Stimulated activated CD8-positive, alpha-beta memory T cell treated with anti-CD3 and anti-CD28 coated beads, Interleukin-15, amount 100 ng/mL, for 24 hours (primary cell): ENCODE measurements around the gene LIMS2.

Experiments
- DNase-seq: peaks from one replicate; pipeline ENCODE4 v3.0.0-alpha.2; 2020; ENCODE audit warnings: low read depth

The LIMS2 gene

DNA sequence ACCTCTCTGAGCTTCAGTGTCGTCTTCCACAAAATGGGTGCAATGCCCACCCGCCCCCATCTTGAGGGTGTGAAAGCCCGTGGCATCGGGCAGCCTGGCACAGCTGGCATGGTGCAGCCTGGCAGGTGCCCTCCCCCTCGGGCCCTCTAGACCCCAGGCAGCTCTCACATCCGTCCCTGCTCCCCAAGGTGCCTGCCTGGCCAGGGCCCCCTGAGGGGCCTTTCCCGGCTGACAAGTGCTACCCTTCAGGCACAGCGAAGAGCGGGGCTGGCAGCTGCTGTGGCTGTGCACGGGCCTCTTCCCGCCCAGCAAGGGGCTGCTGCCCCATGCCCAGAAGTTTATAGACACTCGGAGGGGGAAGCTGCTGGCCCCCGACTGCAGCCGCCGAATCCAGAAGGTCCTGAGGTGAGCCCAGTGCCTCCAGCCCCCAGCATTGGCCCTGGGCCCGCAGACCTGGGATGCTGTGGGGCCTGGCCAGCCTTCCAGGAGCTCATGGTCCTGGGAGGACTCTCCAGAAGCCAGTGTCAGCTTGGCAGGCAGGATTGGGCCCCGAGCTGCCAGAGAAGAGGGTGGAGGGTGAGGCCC, 43.2 kb downstream of the LIMS2 start:
- no peak for DNase-seq

DNA sequence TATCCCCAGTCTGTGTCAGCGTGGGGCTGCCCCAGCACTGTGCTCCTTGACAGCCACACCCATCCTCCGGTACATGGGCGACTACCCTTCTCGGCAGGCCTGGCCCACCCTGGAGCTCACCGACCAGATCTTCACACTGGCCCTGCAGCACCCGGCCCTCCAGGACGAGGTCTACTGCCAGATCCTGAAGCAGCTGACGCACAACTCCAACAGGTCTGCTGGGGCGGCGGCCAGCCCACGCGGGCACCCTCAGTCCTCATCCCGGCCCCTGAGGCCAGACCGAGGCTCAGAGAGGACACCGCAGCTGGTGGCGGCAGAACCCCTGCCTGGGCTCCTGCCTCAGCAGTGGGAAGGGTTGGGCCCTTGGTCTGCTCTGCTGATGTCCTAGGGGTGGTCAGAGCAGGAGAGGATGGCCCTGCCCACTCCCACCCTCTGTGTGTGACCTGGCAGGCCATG, 43.8 kb downstream of the LIMS2 start:
- DNase-seq, result no peak

DNA sequence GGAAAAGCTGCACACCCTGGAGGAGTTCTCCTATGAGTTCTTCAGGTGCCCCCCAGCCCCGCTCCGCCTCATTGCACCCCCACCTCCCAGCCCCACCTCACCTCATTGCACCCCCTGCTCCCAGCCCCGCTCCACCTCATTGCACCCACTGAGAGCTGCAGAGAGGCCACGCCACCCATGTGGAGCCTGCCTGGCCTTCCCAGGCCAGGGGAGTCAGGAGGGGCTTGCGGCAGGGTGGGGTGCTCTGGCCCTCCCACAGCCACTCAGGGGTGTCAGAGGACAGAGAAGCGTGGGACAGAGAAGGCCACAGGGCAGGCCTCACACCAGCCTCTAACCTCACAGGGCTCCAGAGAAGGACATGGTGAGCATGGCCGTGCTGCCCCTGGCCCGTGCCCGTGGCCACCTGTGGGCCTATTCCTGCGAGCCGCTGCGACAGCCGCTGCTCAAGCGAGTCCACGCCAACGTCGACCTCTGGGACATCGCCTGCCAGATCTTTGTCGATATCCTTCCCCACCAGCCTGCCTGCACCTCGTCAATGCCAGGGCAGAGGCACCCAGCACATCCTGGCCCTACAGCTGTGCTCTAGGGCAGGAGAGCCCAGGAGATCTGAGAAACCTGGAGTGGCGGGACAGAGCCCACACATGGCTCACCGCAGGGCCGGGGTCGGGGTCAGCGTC, 44.3 kb downstream of the LIMS2 start:
- no peak for DNase-seq

DNA sequence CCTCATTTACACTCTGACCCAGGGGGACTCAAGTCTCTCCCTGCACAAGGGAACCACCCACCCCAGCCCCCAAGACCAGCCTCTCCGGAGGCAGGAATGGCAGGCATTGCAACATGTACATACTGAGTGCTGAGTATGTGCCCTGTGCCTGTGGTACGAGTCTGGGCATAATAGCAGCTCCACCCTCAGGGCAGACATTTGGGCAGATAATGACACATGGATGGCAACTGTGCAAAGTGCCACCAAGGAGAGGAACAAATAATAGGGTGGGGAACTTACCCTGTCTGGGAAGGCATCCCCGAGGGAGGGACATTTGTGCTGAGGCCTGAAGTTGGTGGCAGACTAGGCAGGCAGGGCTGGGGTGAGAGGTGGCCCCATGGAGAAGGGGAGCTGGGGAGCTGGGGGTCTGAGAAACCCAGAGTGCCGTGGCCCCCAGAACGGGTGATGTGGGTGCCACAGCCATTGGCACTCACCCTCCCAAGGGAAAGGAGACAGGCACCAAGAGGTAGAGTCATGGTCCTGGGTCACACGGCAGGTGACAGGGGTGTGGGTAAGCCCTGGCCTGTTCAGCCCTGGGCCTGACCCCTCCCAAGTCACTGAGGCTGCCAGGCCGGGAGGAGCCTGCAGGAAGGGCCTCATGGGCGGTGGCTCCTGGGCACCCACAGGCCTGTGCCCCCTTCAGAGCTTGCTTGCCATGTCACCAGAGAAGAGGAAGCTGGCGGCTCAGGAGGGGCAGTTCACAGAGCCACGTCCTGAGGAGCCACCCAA, 45.0 kb downstream of the LIMS2 start:
- no peak for DNase-seq

DNA sequence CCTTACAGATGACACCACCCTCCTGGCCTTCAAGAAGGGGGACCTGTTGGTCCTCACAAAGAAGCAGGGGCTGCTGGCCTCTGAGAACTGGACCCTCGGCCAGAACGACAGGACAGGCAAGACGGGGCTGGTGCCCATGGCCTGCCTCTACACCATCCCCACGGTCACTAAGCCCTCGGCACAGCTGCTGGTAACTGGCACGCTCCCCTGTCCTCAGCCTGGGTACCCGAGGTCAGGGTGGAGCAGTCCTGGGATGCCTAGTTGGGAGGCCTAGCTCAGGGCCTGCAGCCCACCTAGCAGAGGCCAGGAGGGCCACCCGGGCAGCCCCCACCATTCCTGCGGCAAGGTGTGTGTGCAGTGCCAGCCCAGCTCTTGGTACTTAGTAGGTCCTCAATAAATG, 45.7 kb downstream of the LIMS2 start:
- no peak for DNase-seq

DNA sequence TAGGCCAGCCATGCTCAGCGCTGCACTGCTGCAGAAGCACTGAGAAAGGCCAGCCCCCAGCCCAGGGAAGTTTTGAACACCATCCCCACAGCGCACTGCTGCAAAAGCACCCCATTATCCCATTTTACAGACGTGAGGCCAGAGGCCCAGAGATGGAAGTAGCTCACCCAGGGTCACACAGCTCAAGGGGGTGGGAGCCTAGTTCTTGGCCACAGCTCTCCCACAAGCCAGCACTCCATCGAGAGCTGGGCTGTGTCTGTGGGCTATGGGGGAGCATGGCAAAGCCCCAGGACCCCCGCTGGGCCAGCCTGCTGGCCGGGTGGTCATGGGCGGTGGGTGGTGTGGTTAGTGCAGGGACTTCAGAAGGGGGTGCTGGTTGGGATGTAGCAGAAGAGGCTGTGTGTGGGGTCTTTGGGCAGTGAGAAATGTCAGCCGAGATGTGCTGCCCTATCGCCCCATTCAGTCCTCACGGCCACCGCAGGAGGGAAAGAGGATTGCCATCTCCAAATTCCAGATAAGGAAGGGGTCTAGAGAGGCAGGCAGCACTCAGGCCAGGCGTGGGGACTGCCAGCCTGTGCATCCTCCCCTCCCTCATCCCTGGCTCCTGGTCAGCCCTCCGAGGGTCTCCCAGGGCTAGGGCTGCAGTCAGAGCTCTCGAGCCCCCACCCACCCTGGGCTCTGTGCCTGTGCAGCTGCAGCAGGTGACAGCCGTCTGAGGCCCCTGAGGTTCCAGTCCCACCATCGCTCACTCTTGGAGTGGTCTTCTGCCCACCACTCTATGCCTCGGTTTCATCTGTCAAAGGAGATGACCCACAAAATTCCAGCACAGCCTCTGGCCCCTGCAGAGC, 46.3 kb downstream of the LIMS2 start:
- no peak for DNase-seq

DNA sequence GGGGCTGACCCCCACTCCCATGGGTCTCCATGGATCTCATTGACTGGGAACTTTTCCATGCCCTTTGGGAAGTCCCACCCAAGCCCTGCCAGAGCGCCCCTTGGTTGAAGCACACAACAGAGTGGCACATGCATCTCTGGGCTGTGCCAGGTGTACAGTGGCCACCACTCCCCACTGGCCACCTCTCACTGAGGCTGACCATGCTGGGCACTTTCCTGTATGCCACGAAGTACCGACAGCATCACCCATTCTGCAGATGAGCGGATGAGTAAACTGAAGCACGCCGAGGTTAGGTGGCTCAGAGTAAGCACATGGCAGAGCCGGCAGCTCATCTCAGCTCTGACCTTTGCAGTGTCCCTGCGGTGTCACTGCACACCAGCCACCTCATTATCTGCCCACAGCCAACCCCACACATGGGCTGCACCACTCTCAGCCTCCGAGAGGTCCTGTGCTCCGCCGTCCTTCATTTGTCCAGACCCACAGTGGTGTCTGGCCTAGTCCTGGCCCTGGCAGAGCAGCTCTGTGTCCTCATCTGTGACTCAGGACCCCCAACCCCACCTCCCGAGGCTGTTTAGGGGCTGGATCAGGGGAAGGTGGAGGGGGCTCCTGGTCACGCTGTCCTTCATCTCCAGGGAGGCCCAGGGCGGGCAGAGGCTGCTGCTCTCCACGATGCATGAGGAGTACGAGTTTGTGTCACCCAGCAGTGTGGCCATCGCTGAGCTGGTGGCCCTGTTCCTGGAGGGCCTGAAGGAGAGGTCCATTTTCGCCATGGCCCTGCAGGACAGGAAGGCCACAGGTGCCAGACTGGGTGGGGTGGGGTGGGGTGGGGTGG, 47.4 kb downstream of the LIMS2 start:
- no peak for DNase-seq

DNA sequence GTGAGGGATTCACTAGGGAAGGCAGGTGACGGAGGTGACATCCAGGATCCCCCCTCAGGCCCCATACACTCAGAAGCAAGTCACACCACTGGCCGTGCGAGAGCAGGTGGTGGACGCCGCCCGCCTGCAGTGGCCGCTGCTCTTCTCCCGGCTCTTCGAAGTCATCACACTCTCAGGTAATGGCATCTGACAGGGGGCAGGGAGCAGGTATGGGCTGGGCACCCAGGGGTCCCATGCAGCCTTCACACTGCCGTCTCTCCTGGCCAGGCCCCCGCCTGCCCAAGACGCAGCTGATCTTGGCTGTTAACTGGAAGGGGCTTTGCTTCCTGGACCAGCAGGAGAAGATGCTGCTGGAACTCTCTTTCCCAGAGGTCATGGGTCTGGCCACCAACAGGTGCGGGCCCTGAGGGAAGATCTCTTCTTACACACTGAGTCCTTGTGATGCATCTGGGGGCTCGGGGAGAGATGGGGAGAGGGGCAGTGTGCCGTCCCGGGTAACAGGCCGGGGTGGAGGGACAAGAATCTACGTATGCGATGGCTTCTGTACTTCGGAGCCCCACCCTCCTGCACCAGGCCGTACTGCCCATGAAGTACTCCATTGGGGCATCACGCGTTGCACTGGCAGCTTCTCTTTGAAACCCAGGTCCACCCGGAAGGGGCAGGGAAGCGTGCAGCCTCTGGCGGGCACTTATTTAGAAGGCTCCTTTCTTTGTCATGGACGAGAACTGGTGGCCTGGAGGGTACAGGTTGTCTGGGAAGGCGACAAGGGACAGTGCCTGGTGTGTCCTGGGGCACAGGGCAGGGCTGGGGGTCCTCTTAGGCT, 48.2 kb downstream of the LIMS2 start:
- DNase-seq, result no peak

DNA sequence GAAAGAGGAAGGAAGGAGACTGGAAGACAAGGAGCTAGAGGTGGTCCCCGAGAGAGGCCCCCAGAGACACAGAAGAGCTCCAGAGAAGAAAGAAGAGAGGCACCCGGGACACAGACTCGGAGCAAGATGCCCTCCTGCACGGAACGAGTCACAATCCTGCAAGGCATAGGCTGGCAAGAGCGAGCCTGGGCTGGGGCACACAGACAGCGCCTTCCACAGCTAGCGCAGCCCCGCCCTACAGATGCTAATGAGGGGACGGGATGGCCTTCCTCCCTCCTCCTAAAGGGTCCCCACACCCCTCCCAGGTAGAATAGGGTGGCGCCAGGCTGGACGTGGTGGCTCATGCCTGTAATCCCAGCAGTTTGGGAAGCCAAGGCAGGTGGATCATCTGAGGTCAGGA, 49.2 kb downstream of the LIMS2 start:
- DNase-seq, result no peak

DNA sequence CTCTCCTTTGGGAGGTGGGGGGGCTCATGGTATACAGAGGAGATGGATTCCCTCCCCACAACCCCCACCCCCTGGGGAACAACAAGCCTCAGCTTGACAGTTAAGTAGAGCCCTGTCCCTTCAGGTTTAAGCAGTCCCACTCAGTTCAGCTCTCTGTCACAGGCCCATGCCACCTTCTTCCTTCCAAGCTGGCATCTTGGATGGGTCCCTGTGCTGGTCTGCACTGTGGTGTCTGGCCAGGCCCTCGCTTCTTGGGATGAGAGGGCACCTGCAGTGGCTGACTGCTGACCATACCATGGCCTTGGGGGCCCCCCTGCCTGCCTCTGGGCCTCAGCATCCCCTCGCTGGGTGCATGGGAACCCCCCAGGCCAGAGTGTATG, 49.8 kb downstream of the LIMS2 start:
- DNase-seq, result no peak

DNA sequence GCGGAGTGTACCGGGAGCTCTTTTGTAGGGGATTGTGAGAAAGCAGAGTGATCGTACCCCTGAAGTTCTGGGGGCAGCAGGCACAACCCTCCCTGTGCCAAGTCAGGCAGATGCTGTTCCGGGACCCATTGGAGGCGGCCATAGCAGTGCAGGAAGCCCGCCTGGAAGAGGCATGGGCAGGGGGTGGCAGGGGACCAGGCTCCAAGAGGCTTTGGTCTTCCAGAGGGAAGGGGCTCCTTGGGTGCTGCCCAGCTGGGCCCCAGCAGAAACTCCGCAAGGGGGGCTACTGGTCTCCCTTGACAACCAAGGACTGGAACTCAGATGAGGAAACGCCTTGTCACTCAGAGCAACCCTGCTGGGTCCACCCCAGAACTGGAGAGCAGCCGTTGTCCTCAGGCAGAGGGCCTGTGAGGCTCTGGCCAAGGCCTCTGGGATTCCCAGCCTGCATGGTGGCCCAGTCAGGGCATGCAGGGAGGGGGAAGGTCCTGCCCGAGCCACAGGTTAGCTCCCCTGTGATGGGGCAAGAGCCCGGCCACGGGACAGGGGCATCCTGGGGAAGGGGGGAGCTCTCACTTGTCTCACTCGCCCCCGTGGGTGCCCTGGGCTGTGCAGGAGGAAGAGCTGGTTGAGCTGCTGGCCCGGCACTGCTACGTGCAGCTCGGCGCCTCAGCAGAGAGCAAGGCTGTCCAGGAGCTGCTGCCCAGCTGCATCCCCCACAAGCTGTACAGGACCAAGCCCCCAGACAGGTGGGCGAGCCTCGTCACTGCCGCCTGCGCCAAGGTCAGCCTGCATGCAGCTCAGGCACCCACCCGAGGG, 50.4 kb downstream of the LIMS2 start:
- DNase-seq, result no peak

DNA sequence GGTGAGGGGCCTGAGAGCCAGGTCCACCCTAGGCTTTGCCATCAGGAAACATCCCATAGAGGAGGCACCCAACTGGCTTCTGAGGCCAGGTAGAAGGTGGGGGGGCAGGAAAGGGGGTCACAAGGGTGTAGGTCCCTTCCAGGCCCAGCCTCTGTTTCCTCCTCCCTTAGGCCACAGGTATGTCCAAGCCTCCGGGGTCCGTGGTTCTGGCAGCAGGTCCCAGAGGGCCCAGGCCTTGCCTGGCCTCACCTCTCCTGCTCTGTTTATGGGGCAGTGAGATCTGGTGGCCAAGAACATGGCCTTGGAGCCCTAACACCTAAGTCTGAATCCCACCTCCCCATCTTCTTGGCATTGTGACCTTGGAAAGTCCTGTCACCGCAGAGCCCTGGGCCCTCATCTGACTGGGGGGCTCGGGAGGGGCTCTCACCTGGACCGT, 51.0 kb downstream of the LIMS2 start:
- no peak for DNase-seq

DNA sequence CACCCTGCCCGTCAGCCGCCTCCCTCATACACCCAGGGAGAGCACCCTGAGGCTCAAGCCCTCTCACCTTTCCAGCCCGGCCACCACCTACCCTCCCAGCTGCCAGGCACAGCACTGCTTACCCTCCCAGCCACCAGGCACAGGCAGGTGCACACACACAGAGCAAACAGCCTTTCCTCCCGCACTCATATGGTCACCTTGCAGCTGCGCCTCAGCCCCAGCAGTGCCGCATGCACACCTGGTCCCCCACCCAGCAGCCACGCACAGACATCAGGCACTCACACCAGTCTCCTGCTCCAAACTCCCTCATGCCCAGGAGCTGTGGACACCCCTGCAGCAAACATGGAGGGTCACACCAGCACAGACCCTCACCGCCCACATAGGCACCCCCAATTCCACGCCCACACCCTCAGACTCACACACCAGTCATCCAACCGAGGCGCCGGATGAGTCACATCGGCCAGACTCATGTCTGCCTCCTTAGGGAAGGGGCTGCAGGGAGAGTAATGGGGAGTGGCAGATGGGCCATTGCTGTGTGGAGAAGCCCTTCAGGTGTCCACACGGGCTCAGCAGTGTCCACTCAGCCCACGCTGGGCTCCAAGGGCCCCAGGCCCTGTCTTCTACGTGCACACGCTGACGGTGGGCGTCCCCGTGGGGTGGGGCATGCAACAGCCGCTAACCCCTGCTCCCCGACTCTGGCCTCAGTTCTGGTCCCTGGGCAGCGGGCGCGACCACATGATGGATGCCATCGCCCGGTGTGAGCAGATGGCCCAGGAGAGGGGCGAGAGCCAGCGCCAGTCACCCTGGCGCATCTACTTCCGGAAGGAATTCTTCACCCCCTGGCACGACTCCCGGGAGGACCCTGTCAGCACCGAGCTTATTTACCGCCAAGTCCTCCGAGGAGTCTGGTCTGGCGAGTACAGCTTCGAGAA, 51.7 kb downstream of the LIMS2 start:
- DNase-seq, result no peak

DNA sequence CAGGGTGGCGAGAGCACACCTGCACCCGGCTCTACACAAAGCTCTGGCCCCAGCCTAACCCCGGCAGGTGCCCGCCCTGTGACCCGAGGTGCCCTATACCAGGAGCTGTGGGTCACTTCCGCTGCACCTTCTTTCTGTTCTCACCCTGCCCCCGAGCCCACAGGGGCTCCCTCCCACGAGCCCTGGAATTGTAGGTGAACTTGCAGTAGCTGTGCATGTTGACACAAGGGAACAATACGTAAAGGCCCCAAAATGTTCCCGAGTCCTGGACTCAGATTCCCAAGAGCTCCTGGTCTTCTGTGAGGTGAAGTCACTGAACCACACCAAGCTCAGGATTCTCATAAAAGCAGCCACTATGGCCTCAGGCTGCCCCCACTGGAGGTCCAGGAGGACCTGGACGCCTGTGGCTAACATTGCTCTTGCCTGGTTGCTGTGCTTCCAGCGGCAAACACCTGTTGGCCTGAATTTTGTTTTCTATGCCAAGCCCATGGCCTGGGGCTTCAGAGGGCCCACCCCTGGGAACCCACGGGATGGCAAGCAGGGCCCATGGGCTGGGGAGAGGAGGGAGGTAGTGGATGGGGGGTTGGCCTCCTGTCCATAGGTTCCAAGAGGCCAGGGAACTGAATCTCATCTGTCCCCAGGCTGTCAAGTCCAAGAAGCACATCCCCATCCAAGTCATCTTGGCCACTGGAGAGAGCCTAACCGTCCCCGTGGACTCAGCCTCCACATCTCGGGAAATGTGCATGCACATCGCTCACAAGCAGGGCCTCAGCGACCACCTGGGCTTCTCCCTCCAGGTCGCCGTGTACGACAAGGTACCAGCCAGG, 52.6 kb downstream of the LIMS2 start:
- DNase-seq, result no peak

DNA sequence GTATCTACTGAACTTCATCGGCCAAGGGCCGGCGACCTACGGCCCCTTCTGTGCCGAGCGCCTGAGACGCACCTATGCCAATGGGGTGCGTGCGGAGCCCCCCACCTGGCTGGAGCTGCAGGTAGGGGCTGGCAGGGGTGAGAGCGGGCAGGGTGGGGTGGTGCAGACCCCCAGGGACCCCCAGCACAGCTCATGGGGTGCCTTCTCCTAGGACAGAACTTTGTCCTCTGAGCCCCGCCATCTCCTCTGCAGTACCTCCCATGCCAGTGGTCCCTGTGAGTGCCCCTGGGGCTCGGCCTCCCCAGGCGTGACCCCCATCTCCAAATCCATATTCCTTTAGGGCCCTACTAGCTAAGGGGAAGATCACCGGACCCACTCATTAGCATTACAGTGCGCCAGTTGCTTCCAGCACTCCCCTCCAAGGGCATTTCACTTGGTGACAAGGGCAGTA, 53.3 kb downstream of the LIMS2 start:
- no peak for DNase-seq

DNA sequence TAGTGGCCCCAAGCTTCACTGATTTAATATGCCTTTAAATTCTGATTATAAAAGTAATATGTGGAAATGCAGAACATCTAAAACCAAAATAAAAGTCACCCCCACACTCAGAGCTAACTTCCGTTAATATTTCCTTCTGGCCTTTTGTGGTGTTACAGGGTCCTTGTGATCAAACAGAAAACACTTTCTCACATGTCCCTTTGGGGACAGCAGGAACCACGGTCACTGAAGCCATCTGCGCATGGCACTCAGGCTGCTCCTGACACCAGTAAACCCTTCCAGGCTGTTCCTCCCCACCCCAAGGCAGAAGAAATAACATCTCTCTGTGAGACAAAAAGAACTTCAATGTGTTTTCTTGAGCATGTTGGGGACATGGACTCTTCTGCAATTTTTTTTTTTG, 54.5 kb downstream of the LIMS2 start:
- DNase-seq, result no peak

DNA sequence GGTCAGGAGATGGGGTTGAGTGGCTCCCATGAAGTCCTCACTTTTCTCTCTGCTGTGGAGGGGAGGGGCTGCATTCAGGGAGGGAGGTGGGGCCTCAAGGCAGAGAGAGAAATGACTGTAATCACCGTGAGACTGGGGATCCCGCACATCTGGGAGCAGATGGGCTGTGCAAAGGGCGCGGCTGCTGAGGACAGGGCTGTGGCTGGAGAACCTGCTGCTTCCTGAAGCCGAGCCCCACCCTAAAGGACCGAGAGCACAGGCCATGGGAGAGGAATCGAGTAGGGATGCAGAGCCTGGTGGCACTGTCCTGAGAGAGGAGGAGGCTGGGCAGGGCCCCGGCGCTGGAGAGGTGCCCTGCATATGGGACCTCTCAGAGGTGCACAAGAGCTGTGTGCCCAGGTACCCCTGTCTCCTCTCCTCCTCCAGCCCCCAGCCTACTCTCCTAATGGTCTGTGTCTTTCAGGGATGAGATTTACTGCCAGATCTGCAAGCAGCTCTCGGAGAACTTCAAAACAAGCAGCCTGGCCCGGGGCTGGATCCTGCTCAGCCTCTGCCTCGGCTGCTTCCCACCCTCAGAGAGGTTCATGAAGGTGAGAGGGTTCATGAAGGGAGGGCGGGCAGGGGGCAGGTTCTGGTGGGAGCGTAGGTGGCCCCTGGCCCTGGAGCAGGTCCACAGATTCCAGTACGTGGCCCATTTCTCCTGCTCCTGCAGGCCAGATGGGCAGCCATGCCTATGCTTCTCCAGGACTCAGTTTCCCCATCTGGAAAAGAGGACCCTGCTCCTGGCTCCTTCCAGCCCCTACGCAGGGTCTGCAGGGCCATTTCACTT, 55.2 kb downstream of the LIMS2 start:
- DNase-seq, result no peak
